ENCODE data around the gene CTBS. TPM values are rescaled to one million over a fixed set of nuclear protein-coding genes. Genes with fewer than 3 reads are reported as not detected.
"Not testable (repeated sequence)": the region's sequence is repeated elsewhere in the genome, so short reads cannot be mapped to it uniquely, and the experiment has no call there.

CTBS gene
- total RNA-seq, 1 experiment from 2014 or later: 47.7 TPM

GRCh38 chr1:84598418-84598817 lies 24.2 kb upstream of the CTBS start:
- no peak for ATAC-seq
- DNase-seq (ENCODE audit: low read depth, low spot score): no peak
- in situ Hi-C loops (cut with HindIII; ENCODE audit: low pct_unique_long_range_greater_than_20kb, low sequenced_read_pairs) (no loop called here), intact Hi-C loops (cut with micrococcal nuclease; ENCODE audit: unreplicated experiment) (no loop called here)
- no peak for TF ChIP-seq CTCF (IDR thresholded peaks at IDR 0.05)
- no peak for TF ChIP-seq TCF7L2 (IDR thresholded peaks at IDR 0.05; ENCODE audit: low read depth, low read length)
- no peak for TF ChIP-seq REST (IDR thresholded peaks at IDR 0.05; ENCODE audit: insufficient read depth in 1 of 2, low read depth in 2 of 2, low read length in 1 of 2)
- TF ChIP-seq POLR2AphosphoS5 (IDR thresholded peaks at IDR 0.05; ENCODE audit: low read depth, low read length): no peak
- TF ChIP-seq SIN3A (IDR thresholded peaks at IDR 0.05; ENCODE audit: borderline replicate concordance, insufficient read depth, low read depth, low read length): no peak
- H3K4me1 ChIP-seq (ENCODE audit: control insufficient read depth, insufficient read depth, low read length): peaks cover 33% of the 10 kb centered on the region
- no peaks in the 10 kb centered on the region for H3K27me3 ChIP-seq (ENCODE audit: control insufficient read depth, insufficient read depth, low read length)
- H3K36me3 ChIP-seq (ENCODE audit: control insufficient read depth, insufficient read depth, low read length): no peaks in the 10 kb centered on the region
- BruUV-seq (replicated peaks): no TSS peak
- H3K4me3 ChIP-seq (ENCODE audit: low read depth in 2 of 2, low read length in 2 of 2): no peak overlapping the region
- CTCF ChIA-PET: no interaction called here
- H3K9me3 ChIP-seq (ENCODE audit: control insufficient read depth, insufficient read depth, low read depth, low read length): no peaks in the 10 kb centered on the region
- POLR2A ChIA-PET: interaction anchor here (0.6 kb wide), 2 partner anchors 12 to 13 kb away, joined by 3 to 16 read pairs; no protein-coding TSS in a partner anchor
- H3K27ac ChIP-seq (ENCODE audit: low read length): peak overlapping the region; percentile 67

- Histone ChIP-seq H3K9me3 (ENCODE audit: control insufficient read depth, insufficient read depth, low read depth, low read length) (no peaks in the 10 kb centered on the region), H3K27me3 (ENCODE audit: control insufficient read depth, insufficient read depth, low read length) (no peaks in the 10 kb centered on the region), H3K4me3 (ENCODE audit: low read depth in 2 of 2, low read length in 2 of 2) (no peak overlapping the region), H3K27ac (ENCODE audit: low read length) (peak overlapping the region; percentile 67), H3K36me3 (ENCODE audit: control insufficient read depth, insufficient read depth, low read length) (no peaks in the 10 kb centered on the region), H3K4me1 (ENCODE audit: control insufficient read depth, insufficient read depth, low read length) (peaks cover 19% of the 10 kb centered on the region)
- CTCF ChIA-PET: no interaction called here
- ATAC-seq (no peak), DNase-seq (ENCODE audit: low read depth, low spot score) (no peak)
- TF ChIP-seq REST (IDR thresholded peaks at IDR 0.05; ENCODE audit: insufficient read depth in 1 of 2, low read depth in 2 of 2, low read length in 1 of 2) (no peak), CTCF (IDR thresholded peaks at IDR 0.05) (no peak), POLR2AphosphoS5 (IDR thresholded peaks at IDR 0.05; ENCODE audit: low read depth, low read length) (no peak), SIN3A (IDR thresholded peaks at IDR 0.05; ENCODE audit: borderline replicate concordance, insufficient read depth, low read depth, low read length) (no peak), TCF7L2 (IDR thresholded peaks at IDR 0.05; ENCODE audit: low read depth, low read length) (no peak)
- no TSS peak for BruUV-seq (replicated peaks)
- intact Hi-C loops (cut with micrococcal nuclease; ENCODE audit: unreplicated experiment) (no loop called here), in situ Hi-C loops (cut with HindIII; ENCODE audit: low pct_unique_long_range_greater_than_20kb, low sequenced_read_pairs) (no loop called here)
- POLR2A ChIA-PET: no interaction called here
Observed at GRCh38 chr1:84597011-84597410, 22.8 kb upstream of the CTBS start.

- in situ Hi-C loops (cut with HindIII; ENCODE audit: low pct_unique_long_range_greater_than_20kb, low sequenced_read_pairs); H3K9me3 ChIP-seq (ENCODE audit: control insufficient read depth, insufficient read depth, low read depth, low read length); H3K36me3 ChIP-seq (ENCODE audit: control insufficient read depth, insufficient read depth, low read length); DNase-seq (ENCODE audit: low read depth, low spot score); intact Hi-C loops (cut with micrococcal nuclease; ENCODE audit: unreplicated experiment); H3K27ac ChIP-seq (ENCODE audit: low read length); BruUV-seq (replicated peaks); ATAC-seq; H3K4me3 ChIP-seq (ENCODE audit: low read depth in 2 of 2, low read length in 2 of 2); H3K27me3 ChIP-seq (ENCODE audit: control insufficient read depth, insufficient read depth, low read length): not testable (repeated sequence)
- CTCF ChIA-PET: interaction anchor here (0.6 kb wide), 1 partner anchor 658 kb away, joined by 4 read pairs; no protein-coding TSS in a partner anchor
- peaks cover 15% of the 10 kb centered on the region for H3K4me1 ChIP-seq (ENCODE audit: control insufficient read depth, insufficient read depth, low read length)
- POLR2A ChIA-PET: interaction anchor here (0.7 kb wide), 1 partner anchor 39 kb away, joined by 6 read pairs; no protein-coding TSS in a partner anchor
Observed at GRCh38 chr1:84594959-84595358, 20.7 kb upstream of the CTBS start.

Measured in Panc1 (cell line).